GM21515 (cell line): ENCODE data around the gene SLC35A3.
A peak's percentile ranks its signal among the peaks of the same experiment; 100 is the strongest.
"Not testable (repeated sequence)": the region's sequence is repeated elsewhere in the genome, so short reads cannot be mapped to it uniquely, and the experiment has no call there.

ENCODE experiments used
- ATAC-seq: cut with Tn5 transposase; IDR thresholded peaks from one replicate; pipeline ENCODE4 v1.9.1; 2021; ENCODE audit not compliant: unreplicated experiment

The SLC35A3 gene

GRCh38 chr1:99969729-99970621 is at the start of gene SLC35A3:
TSS of gene SLC35A3 (plus strand) at chr1:99969996. CDS start at chr1:99993555, 23,559 bp downstream.
- peak; percentile 91 for ATAC-seq

GRCh38 chr1:99934801-99935200 is 35.0 kb upstream of the SLC35A3 start:
- no peak for ATAC-seq

- no peak for ATAC-seq
These were observed 34.3 kb upstream of the SLC35A3 start for GRCh38 chr1:99935534-99935933.

- ATAC-seq, result no peak
These were observed 33.7 kb upstream of the SLC35A3 start for GRCh38 chr1:99936071-99936470.

GRCh38 chr1:99942723-99943122 is 27.1 kb upstream of the SLC35A3 start:
- ATAC-seq, result no peak

- no peak for ATAC-seq
These were observed 26.5 kb upstream of the SLC35A3 start for GRCh38 chr1:99943223-99943794.

GRCh38 chr1:99944192-99944591 is 25.6 kb upstream of the SLC35A3 start:
- ATAC-seq, result no peak

GRCh38 chr1:99945174-99945573 is 24.6 kb upstream of the SLC35A3 start:
- no peak for ATAC-seq

- no peak for ATAC-seq
These were observed 19.3 kb upstream of the SLC35A3 start for GRCh38 chr1:99950486-99950885.

GRCh38 chr1:99952522-99952921 is 17.3 kb upstream of the SLC35A3 start:
- ATAC-seq, result no peak

- no peak for ATAC-seq
These were observed 14.4 kb upstream of the SLC35A3 start for GRCh38 chr1:99955375-99955774.

GRCh38 chr1:99956755-99957154 is 13.0 kb upstream of the SLC35A3 start:
- no peak for ATAC-seq

- ATAC-seq, result no peak
These were observed 12.0 kb upstream of the SLC35A3 start for GRCh38 chr1:99957818-99958217.

GRCh38 chr1:99959189-99959705 is 10.5 kb upstream of the SLC35A3 start:
- not testable (repeated sequence) for ATAC-seq

- not testable (repeated sequence) for ATAC-seq
These were observed 9.5 kb upstream of the SLC35A3 start for GRCh38 chr1:99960260-99960659.

GRCh38 chr1:99963041-99963795 is 6.6 kb upstream of the SLC35A3 start:
- ATAC-seq, result no peak

- ATAC-seq, result no peak
These were observed 5.0 kb upstream of the SLC35A3 start for GRCh38 chr1:99964806-99965205.

GRCh38 chr1:99965646-99966375 is 4.0 kb upstream of the SLC35A3 start:
- no peak for ATAC-seq

- no peak for ATAC-seq
These were observed 1.6 kb upstream of the SLC35A3 start for GRCh38 chr1:99968214-99968613.

GRCh38 chr1:99969260-99969728 is 502 bp upstream of the SLC35A3 start:
- peak; percentile 20 for ATAC-seq
